Smooth muscle cell (in vitro differentiated cells): ENCODE results near the gene MXRA7. TPM values are rescaled to one million over a fixed set of nuclear protein-coding genes. Genes with fewer than 3 reads are reported as not detected.

Experiments
- DNase-seq: peaks from one replicate; lab custom pipeline; 2025; ENCODE audit not compliant: unreplicated experiment; lab: John Stamatoyannopoulos, UW
- H2AFZ ChIP-seq: fragments of 200-600 bp; sonication (generic); 2 replicates; pipeline ENCODE4 v1.6.0; 2016; ENCODE audit warnings: antibody characterized with exemption, low read depth, mild to moderate bottlenecking
- H3F3A ChIP-seq: fragments of 200-600 bp; sonication (generic); 2 replicates; pipeline ENCODE4 v1.6.0; 2017; ENCODE audit warnings: antibody characterized with exemption, low read depth
- H3K27ac ChIP-seq: fragments of 200-600 bp; sonication (generic); 2 replicates; pipeline ENCODE4 v1.5.1; 2016; ENCODE audit warnings: low read depth, mild to moderate bottlenecking
- H3K27me3 ChIP-seq: fragments of 200-600 bp; sonication (generic); 2 replicates; pipeline ENCODE4 v1.6.1; 2016; ENCODE audit warnings: low read depth, mild to moderate bottlenecking
- H3K36me3 ChIP-seq: fragments of 200-600 bp; sonication (generic); 2 replicates; pipeline ENCODE4 v1.5.1; 2016; ENCODE audit warnings: low read depth
- H3K4me1 ChIP-seq: fragments of 200-600 bp; sonication (generic); 2 replicates; pipeline ENCODE4 v1.5.1; 2016; ENCODE audit warnings: low read depth
- H3K4me2 ChIP-seq: fragments of 200-600 bp; sonication (generic); 2 replicates; pipeline ENCODE4 v1.6.0; 2016; ENCODE audit warnings: mild to moderate bottlenecking
- H3K4me3 ChIP-seq: fragments of 200-600 bp; sonication (generic); 2 replicates; pipeline ENCODE4 v1.5.1; 2016; ENCODE audit warnings: mild to moderate bottlenecking
- H3K79me2 ChIP-seq: fragments of 200-600 bp; sonication (generic); 2 replicates; pipeline ENCODE4 v1.6.0; 2016; ENCODE audit warnings: low read depth, mild to moderate bottlenecking
- H3K9ac ChIP-seq: fragments of 200-600 bp; sonication (generic); 2 replicates; pipeline ENCODE4 v1.6.0; 2016; ENCODE audit warnings: low read depth
- H3K9me3 ChIP-seq: fragments of 200-600 bp; sonication (generic); replicated peaks from 2 replicates; pipeline ENCODE4 v1.5.1; 2016; ENCODE audit warnings: low read depth
- H4K20me1 ChIP-seq: fragments of 200-600 bp; sonication (generic); 2 replicates; pipeline ENCODE4 v1.6.0; 2016; ENCODE audit warnings: low read depth
- CTCF ChIP-seq: fragments of 200-600 bp; sonication (generic); IDR thresholded peaks from 2 replicates; pipeline ENCODE4 v1.5.1; 2017; ENCODE audit warnings: borderline replicate concordance, mild to moderate bottlenecking, antibody characterized with exemption; ENCODE audit not compliant: insufficient read depth, poor library complexity, severe bottlenecking
- WGBS: methylation state at CpG from one replicate; pipeline ENCODE4 v1.1.7; 2016; ENCODE audit warnings: low lambda C conversion rate; 5-methylcytosine and 5-hydroxymethylcytosine counted together
- polyA plus RNA-seq: library from polyadenylated mRNA; unstranded; fragments of >200 nt; fragmentation: Nextera tagmentation; extraction: Ambion mirVana; gene quantifications from 2 replicates; pipeline ENCODE4 v1.2.1, GENCODE V29; 2016
- total RNA-seq: library from RNA; depleted of rRNA; stranded (reverse); fragments of >200 nt; gene quantifications from 2 replicates; pipeline ENCODE4 v1.2.3, GENCODE V29; 2014

The MXRA7 gene
- total and polyA plus RNA-seq, 2 experiments from 2014 or later, result 134 to 158 TPM

DNA sequence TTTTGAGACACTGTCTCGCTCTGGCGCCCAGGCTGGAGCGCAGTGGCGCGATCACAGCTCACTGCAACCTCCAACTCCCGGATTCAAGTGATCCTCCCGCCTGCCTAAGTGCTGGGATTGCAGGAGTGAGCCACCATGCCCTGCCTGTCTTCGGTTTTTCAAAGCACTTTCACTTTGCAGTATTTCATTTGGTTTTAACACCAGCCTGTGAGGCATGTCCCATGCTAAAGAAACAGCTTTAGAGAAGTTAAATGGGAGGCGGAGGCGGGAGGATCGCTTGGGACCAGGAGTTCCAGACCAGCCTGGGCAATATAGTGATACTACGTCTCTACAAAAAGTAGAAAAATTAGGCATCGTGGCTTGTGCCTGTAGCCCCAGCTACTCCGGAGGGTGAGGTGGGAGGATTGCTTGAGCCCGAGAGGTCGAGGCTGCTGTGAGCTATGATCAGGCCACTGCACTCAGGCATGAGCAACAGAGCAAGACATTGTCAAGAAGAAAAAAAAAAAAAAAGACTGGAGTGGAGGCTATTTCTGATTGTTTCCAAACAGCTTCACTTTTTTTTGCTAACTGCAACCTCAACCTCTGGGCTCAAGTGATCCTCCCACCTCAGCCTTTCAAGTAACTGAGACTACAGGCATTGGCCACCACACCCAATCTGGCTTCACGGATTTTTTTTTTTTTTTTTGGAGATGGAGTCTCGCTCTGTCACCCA is 17.1 kb upstream of the MXRA7 start:
- WGBS, result 76% methylated on average over 18 of the region's 18 CpGs
- no peaks in the 10 kb centered on the region for H3K9me3 ChIP-seq

GRCh38 chr17:76726776-76727718 is 16.3 kb upstream of the MXRA7 start, which contains the start of gene METTL23:
Gene METTL23, plus strand, starts transcription at chr17:76726839. Its CDS starts 2,872 bp downstream, at chr17:76729711.
- H3K4me2 ChIP-seq, result peak within 1 kb of the TSS; percentile 97
- H3K36me3 ChIP-seq, result no peaks in the 10 kb centered on the region
- peaks cover 74% of the 10 kb centered on the region for H3K79me2 ChIP-seq
- no peaks in the 10 kb centered on the region for H3K9me3 ChIP-seq
- no peak within 1 kb of the TSS for H2AFZ ChIP-seq
- peaks cover 8% of the 10 kb centered on the region for H3K4me1 ChIP-seq
- peaks cover 58% of the 10 kb centered on the region for H4K20me1 ChIP-seq
- TF ChIP-seq CTCF, result peak; percentile 68
- H3K27ac ChIP-seq, result peak within 1 kb of the TSS; percentile 97
- peaks cover 9% of the 10 kb centered on the region for H3F3A ChIP-seq
- peak within 1 kb of the TSS; percentile 92 for H3K9ac ChIP-seq
- peak; percentile 77 for DNase-seq
- no peaks in the 10 kb centered on the region for H3K27me3 ChIP-seq
- peak within 1 kb of the TSS; percentile 89 for H3K4me3 ChIP-seq
- 4% methylated on average over 57 of the region's 71 CpGs for WGBS

More for the DNA sequence above, 17.1 kb upstream of the MXRA7 start:
- TF ChIP-seq CTCF, result no peak
- no peaks in the 10 kb centered on the region for H3K36me3 ChIP-seq
- DNase-seq, result no peak
- peaks cover 8% of the 10 kb centered on the region for H3K4me1 ChIP-seq
- no peaks in the 10 kb centered on the region for H3K27me3 ChIP-seq
- peak overlapping the region; percentile 97 for H3K27ac ChIP-seq
- H3F3A ChIP-seq, result peaks cover 17% of the 10 kb centered on the region
- H3K4me2 ChIP-seq, result peak overlapping the region; percentile 97
- H3K4me3 ChIP-seq, result peak overlapping the region; percentile 89
- no peak overlapping the region for H2AFZ ChIP-seq
- H3K9ac ChIP-seq, result peak overlapping the region; percentile 92
- peaks cover 76% of the 10 kb centered on the region for H3K79me2 ChIP-seq
- H4K20me1 ChIP-seq, result peaks cover 60% of the 10 kb centered on the region

GRCh38 chr17:76726231-76726775 is 15.5 kb upstream of the MXRA7 start, which contains the start of gene JMJD6:
Gene JMJD6, minus strand, starts transcription at chr17:76726606. Its CDS starts 131 bp downstream, at chr17:76726475.
- peak within 1 kb of the TSS; percentile 97 for H3K4me2 ChIP-seq
- H3K4me3 ChIP-seq, result peak within 1 kb of the TSS; percentile 89
- under 1% methylated on average over 55 of the region's 60 CpGs for WGBS
- H3K27me3 ChIP-seq, result no peaks in the 10 kb centered on the region
- H2AFZ ChIP-seq, result no peak within 1 kb of the TSS
- H3K79me2 ChIP-seq, result peaks cover 72% of the 10 kb centered on the region
- peak within 1 kb of the TSS; percentile 97 for H3K27ac ChIP-seq
- no peak for TF ChIP-seq CTCF
- H3K9ac ChIP-seq, result peak within 1 kb of the TSS; percentile 92
- peaks cover 13% of the 10 kb centered on the region for H3F3A ChIP-seq
- peaks cover 59% of the 10 kb centered on the region for H4K20me1 ChIP-seq
- peak; percentile 85 for DNase-seq
- peaks cover 4% of the 10 kb centered on the region for H3K36me3 ChIP-seq
- H3K9me3 ChIP-seq, result no peaks in the 10 kb centered on the region
- H3K4me1 ChIP-seq, result peaks cover 8% of the 10 kb centered on the region
